GM18502 (cell line): ENCODE results near the gene MSANTD1.

Experiments used
- ATAC-seq: cut with Tn5 transposase; IDR thresholded peaks from one replicate; pipeline ENCODE4 v1.9.1; 2021; ENCODE audit warnings: mild to moderate bottlenecking; ENCODE audit not compliant: unreplicated experiment, poor library complexity

Gene MSANTD1

DNA sequence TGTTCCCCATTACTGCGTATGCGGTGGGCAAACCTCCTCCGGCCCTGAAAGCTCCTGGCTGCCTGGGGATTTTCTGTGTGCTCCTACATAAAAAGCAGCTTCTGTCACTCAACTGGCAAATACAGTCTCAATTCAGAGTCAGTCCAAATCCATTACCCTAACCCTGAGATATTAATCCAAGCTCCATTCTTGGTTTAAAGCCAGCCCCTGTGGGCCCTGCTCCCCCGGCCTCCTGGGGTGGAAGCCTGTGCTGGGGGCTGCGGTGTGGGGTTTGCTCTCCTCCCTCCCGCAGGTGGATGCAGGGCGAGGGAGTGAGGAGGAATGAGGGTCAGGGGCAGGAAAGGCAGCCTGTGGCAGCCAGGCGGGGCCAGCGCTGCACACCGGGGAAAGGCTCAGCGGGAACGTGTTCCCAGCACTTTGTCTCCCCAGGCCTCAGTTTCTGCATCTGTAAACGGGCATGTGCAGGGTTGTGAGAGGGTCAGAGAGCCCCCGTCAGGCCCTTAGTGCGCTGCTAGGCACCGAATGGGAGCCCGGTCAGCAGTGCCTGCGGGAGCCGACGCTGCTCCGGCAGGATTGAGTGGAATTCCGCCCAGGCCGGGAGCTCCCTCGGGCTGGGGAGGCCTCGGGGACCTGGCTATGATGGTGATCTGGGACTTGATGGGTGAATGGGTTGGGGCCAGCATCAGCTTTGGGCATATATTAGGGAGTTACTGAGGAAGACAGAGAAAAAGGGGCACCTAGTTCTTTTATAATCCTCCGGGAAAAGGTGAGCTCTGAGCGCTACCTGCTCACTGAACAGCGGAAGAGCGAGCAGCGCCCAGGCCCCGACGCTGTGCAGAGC lies 37.6 kb downstream of the MSANTD1 start:
- no peak for ATAC-seq

- ATAC-seq, result no peak
Measured at GRCh38 chr4:3287271-3287971, 38.5 kb downstream of the MSANTD1 start.

GRCh38 chr4:3287972-3288570 lies 39.1 kb downstream of the MSANTD1 start:
- no peak for ATAC-seq

- no peak for ATAC-seq
Measured at GRCh38 chr4:3288571-3289094, 39.7 kb downstream of the MSANTD1 start.

GRCh38 chr4:3290476-3290875 lies 41.5 kb downstream of the MSANTD1 start:
- no peak for ATAC-seq

DNA sequence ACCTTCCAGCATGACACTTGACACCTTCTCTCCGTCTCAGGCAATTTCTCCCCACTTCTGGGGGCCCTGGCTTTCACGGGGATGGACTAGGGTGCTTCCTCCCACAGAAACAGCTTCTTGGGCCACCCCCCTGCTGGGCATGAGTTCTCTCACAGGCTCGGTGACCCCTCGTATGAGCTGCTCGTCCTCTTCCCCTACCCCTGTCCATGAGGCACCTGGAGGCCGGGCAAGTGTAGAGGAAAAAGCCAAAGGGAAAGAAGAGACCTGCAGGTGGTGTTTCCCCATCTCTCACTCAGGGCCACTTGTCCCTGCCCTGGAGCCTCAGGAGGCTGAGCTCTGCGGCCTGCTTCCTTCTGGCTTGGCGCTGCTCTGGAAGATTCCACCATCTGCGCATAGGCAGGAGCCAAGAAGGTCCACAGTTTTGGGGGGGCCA lies 41.9 kb downstream of the MSANTD1 start:
- no peak for ATAC-seq

DNA sequence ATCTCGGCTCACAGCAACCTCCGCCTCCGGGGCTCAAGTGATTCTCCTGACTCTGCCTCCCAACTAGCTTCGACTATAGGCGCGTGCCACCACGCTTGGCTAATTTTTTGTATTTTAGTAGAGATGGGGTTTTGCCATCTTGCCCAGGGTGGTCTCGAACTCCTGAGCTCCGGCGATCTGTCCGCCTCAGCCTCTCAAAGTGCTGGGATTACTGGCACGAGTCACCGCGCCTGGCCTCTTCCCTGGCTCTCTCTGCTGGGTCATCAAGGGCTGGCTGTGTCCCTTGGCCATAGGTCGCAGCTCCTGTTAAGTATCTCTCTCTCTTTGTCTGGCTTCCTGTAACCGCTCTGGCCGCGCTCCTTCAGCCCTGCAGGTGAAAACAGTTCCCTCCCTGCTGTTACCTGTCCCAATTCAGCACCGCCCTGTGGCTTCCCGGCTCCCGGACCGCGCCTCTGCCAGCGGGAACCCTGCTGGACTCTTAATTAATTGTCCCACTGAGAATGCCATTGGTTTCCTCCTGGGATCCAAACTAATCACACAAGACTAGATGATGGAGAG lies 42.5 kb downstream of the MSANTD1 start:
- no peak for ATAC-seq

DNA sequence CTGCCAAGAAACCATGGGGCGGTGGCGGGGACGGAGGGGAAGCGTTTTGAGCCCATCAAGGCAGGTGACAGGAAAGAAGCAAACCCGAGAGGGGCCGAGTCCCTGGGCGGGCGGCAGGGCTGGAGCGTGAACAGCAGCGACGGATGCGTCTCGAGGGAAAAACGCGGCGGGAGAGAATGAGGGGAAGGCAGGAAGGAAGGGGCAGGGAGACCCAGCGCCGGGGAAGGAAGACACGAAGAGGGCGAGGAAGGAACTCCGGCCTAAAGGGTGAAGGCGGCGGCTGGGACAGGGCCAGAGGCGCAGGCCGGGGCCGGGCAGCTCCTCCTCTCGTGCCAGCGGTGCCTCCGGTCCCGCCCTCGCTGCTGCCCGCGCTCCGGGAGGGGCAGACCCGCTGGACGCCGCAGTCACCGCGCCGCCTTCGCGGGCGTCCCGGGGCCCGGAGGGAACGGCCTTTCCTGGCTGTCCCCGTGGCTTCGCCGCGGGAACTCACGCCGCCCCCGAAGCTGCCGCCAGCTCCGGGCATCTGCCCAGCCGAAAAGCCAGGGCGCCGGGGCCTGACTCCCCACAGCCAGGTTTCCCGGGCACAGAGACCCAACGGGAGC lies 43.1 kb downstream of the MSANTD1 start:
- peak; percentile 26 for ATAC-seq

DNA sequence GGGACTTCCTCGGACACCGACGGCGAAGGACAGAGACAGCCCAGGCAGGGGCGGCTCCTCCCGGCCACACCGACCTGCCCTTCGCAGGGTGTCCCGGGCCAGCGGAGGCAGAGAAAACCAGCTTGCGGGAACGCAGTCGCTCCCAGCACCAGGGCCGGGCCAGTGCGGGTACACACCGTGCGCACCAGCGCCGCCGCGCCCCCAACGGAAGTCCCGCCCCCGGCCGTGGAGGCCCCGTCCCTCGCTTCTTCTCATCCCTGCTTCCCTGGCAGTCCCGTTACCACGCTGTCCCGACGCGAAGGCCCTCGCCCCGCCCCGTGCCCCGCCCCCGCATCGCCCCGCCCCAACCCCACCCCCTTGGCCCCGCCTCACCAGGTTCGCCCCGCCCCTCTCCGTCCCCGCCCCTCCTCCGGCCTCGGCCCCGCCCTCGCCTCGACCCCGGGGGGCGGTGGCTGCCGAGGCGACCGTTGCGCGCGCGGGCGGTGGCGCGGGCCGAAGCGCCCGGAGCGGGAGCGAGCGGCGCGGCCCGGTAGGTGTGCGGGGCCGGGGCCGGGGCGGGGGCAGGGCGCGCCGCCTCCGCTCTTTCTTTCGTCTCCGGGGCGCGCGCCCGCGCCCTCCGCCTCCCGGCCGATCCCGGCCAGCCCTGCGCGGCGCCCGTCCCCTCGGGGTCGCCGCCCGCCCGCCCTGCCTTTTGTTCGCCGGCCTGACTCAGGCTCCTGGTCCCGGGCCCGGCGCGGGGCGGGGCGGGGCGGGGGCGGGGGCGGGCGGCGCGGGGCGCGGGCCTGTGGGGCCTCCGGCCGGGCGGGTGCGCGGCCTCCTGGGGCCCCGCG lies 43.8 kb downstream of the MSANTD1 start, which contains the start of gene RGS12:
TSS of gene RGS12 (plus strand) at position 451 of the 830 bp plus-strand sequence. CDS start 23,150 bp downstream, outside the sequence.
- ATAC-seq, result peak; percentile 91

DNA sequence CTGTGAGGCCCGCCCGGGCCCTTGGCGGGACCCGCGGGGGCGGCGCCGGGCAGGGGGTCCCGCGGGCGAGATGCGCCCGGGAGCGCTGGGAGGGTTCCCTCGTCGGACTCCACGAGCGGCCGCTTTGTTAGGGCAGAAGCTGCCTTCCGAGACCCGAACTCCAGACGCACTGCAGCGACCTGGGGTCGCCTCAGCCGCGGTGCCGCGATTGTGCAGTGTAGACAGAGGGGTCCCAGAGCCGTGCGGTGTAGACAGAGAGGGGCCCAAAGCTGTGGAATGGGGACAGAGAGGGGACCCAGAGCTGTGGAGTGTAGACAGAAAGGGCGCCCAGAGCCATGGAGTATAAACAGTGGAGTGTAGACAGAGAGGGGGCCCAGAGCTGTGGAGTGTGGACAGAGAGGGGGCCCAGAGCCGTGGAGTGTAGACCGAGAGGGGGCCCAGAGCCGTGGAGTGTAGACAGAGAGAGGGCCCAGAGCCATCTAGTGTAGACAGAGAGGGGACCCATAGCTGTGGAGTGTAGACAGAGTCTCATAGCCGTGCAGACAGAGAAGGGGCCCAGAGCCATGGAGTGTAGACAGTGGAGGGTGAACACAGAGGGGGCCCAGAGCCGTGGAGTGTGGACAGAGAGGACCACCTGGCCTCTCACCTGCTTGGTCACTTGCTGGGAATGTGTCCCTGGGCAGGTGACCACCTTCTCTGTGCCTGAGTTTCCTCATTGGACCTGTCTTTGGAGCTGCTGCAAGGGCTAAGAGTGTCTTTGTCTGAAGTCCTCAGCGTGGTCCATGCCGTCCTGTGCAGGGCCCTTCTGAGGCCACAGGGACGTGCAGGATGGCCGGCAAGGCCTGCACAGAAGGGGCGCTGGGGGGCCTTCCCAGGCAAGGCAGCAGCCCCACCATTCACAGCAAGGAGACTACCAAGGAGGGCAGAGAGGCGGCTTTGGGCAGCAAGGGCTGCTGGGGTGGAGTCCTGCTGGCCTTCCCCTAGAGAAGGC lies 44.7 kb downstream of the MSANTD1 start:
- ATAC-seq, result no peak

DNA sequence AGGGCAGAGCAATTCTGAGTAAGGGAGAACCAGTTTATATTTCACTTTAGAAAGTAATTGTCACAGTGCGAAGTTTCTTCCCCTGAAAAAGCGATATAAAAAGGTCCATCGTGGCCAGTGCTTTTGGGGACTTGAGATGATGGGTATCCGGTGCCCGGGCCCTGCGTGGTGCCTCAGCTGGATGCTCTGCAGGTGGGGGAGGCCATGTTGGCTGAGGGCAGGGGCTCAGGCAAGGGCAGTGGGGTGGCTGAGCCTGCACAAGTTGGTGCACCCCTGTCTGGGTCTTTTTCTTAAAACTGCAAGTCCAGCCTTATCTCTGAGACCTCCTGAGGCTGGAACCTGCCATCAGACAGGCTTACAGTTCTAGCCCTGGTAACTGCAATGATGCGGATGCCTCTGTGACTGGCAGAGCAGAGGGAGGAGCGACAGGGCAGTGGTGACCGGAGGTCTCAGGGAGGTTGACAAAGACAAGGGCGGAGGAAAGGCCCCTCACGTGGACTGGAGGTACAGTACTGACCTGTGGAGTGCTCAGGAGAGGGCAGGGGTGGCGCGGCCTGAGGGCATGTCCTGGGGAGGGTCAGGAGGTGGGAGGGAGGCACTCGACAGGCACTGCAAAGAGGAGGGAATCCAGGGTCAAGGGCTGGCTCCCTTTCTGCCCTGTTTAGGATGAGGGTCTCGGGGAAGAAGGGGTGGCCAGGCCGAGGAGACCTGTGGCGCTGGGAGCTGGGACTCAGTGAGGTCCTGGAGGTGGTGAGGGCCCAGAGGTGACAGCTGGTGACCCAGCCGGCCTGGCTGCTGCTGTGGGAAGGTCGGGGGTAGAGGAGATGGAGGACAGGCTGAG lies 45.7 kb downstream of the MSANTD1 start:
- ATAC-seq, result no peak

DNA sequence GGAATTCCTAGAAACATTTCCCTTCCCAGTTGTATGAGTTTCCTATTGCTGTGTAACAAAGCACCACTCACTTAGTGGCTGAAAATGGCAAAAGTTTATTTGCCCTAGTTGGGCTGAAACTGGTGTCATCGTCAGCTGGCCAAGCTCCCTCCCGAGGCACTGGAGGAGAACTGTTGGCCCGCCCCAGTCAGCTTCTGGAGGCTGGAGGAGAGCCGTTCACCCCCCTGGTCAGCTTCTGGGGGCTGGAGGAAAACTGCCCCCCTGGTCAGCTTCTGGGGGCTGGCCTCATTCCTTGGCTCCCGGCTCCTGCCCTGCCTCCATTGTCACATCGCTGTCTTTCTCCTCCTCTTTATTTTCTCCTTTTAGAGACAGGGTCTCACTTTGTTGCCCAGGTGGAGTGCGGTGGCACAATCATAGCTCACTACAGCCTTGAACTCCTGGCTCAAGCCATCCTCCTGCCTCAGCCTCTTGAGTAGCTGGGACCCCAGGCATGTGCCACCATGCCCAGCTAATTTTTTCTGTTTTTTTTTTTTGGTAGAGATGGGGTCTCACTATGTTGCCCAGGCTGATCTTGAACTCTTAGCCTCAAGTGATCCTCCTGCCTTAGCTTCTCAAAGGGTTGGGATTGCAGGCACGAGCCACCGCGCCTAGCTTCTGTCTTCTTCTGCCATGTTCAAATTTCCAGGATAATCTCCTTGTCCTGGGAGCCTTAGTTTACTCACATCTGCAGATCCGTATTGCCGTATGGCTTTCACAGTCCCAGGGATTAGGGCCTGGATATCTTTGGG lies 47.1 kb downstream of the MSANTD1 start:
- ATAC-seq, result no peak

- ATAC-seq, result no peak
Measured at GRCh38 chr4:3296651-3297050, 47.7 kb downstream of the MSANTD1 start.

- ATAC-seq, result no peak
Measured at GRCh38 chr4:3297066-3297859, 48.3 kb downstream of the MSANTD1 start.

- no peak for ATAC-seq
Measured at GRCh38 chr4:3299122-3299975, 50.4 kb downstream of the MSANTD1 start.
